ENCODE measurements around the gene B3GALT5. TPM values are rescaled to one million over a fixed set of nuclear protein-coding genes. Genes with fewer than 3 reads are reported as not detected.

B3GALT5 gene
- total and polyA plus RNA-seq, 10 donors, result 0.02 to 0.34 (median 0.13) TPM; not detected in 1

DNA sequence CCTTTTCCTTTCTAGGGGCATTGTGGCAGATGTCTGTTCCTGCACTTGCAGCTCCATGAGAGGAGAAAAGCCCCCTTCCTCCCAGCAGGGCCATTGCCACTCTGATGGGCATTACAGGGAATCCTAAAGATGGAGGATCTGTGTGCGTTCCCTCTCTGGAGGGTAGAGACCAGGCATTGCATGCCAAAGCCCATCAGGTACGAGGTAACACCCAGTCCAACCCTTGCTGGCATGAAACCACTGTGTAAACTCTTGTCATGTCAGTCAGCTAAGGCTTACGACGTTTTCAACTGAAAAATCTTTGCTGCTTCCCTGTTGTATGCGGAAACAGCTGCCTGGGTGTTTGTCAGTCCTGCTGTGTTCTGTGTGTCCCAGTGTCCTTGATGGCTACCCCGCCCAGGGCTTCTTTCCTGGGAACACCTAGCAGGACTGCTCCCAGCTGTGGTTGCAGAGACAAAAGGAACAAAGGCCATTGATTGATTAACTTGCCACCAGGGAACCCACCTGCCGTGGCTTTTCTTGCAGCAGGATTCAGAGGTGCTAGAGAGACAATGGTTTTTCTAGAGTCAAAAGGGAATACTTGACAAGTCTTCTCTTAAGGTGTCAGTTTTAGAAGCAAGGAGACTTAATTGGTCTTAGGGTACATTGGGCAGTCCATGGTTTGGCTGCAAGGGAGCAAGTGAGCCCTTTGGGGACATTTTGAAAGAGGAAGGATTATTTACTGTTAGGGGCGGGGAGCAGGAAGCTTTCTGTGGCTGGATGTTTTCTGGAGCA is 24.6 kb downstream of the B3GALT5 start:
- Histone ChIP-seq H3K27me3 (replicated peaks in 1 of 7) (peaks cover 0 to 23% (median 0%) of the 10 kb centered on the region in 7 donors), H3K27ac (no peak overlapping the region), H3K4me3 (no peak overlapping the region), H3K36me3 (no peaks in the 10 kb centered on the region), H3K4me1 (peaks cover 0 to 9% (median 0%) of the 10 kb centered on the region in 6 donors), H3K9me3 (no peaks in the 10 kb centered on the region)
- intact Hi-C loops (cut with DNase I; ENCODE audit: low total_unique reads), result no loop called here
- DNase-seq, result no peak
- 59 to 68% (median 65%) methylated on average over 8 of the region's 8 CpGs for WGBS, 5 donors
- TF ChIP-seq POLR2A (IDR thresholded peaks at IDR 0.05) (no peak), POLR2AphosphoS5 (IDR thresholded peaks at IDR 0.05) (no peak)
- TF ChIP-seq, protein P1, sequence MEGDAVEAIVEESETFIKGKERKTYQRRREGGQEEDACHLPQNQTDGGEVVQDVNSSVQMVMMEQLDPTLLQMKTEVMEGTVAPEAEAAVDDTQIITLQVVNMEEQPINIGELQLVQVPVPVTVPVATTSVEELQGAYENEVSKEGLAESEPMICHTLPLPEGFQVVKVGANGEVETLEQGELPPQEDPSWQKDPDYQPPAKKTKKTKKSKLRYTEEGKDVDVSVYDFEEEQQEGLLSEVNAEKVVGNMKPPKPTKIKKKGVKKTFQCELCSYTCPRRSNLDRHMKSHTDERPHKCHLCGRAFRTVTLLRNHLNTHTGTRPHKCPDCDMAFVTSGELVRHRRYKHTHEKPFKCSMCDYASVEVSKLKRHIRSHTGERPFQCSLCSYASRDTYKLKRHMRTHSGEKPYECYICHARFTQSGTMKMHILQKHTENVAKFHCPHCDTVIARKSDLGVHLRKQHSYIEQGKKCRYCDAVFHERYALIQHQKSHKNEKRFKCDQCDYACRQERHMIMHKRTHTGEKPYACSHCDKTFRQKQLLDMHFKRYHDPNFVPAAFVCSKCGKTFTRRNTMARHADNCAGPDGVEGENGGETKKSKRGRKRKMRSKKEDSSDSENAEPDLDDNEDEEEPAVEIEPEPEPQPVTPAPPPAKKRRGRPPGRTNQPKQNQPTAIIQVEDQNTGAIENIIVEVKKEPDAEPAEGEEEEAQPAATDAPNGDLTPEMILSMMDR (IDR thresholded peaks at IDR 0.05 in 8 of 11, conservative IDR thresholded peaks at IDR 0.05 in 3 of 11), result no peak

DNA sequence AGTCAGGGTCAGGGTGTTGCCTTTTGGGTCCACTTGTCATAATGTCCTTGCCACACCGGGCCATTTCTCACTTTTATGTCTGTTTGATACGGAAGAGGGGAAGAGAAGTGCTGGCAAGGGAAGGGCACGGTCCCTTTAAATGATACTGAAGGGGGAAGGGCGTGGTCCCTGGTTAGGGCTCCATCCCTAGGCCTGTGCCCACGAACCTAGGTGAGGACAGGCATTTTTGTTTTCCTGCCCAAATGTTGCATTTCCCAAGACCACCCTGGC is 25.2 kb downstream of the B3GALT5 start:
- DNase-seq, result no peak
- peaks cover 0 to 26% (median 0%) of the 10 kb centered on the region in 7 donors for H3K27me3 ChIP-seq (replicated peaks in 1 of 7)
- no peaks in the 10 kb centered on the region for H3K9me3 ChIP-seq
- no peak overlapping the region for H3K27ac ChIP-seq
- TF ChIP-seq POLR2AphosphoS5 (IDR thresholded peaks at IDR 0.05) (no peak), POLR2A (IDR thresholded peaks at IDR 0.05) (no peak)
- TF ChIP-seq, protein P1 (IDR thresholded peaks at IDR 0.05 in 8 of 11, conservative IDR thresholded peaks at IDR 0.05 in 3 of 11), result no peak
- H3K4me3 ChIP-seq, result no peak overlapping the region
- 33 to 52% (median 46%) methylated on average over 5 of the region's 5 CpGs for WGBS, 5 donors
- H3K36me3 ChIP-seq, result no peaks in the 10 kb centered on the region
- H3K4me1 ChIP-seq, result peaks cover 0 to 9% (median 0%) of the 10 kb centered on the region in 6 donors
- intact Hi-C loops (cut with DNase I; ENCODE audit: low total_unique reads), result no loop called here

DNA sequence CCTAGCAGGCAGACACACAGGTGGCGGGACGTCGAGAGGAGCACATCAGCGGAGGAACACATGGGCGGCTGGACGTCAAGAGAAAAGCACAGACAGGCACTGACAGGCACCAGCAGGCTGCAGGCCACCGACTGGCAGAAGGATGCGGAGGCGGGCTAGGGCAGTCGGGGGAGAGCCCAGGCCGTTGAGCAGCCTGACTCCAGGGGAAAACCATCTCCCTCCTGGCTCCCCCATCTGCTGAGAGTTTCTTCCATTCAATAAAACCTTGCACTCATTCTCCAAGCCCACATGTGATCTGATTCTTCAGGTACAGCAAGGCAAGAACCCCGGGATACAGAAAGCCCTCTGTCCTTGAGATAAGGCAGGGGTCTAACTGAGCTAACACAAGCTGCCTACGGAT is 25.5 kb downstream of the B3GALT5 start:
- TF ChIP-seq, protein P1 (IDR thresholded peaks at IDR 0.05 in 8 of 11, conservative IDR thresholded peaks at IDR 0.05 in 3 of 11), result no peak
- TF ChIP-seq POLR2AphosphoS5 (IDR thresholded peaks at IDR 0.05) (no peak), POLR2A (IDR thresholded peaks at IDR 0.05) (no peak)
- H3K27ac ChIP-seq, result no peak overlapping the region
- no peak for DNase-seq

DNA sequence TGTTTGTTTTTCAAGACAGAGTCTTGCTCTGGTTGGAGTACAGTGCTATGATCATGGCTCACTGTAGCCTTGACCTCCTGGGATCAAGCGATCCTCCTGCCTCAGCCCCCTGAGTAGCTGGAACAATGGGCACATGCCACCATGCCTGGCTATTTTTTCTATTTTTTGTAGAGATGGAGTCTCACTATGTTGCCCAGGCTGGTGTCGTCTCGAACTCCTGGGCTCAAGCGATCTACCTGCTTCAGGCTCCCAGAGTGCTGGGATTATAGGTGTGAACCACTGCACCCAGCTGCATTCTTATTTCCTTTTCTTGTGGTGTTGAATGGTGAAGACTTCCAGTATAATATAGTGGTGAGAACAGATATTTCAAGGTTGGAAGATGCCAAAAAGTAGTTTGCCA is 28.0 kb downstream of the B3GALT5 start:
- Histone ChIP-seq H3K4me1 (peaks cover 0 to 9% (median 0%) of the 10 kb centered on the region in 6 donors), H3K9me3 (no peaks in the 10 kb centered on the region), H3K36me3 (no peaks in the 10 kb centered on the region), H3K27me3 (replicated peaks in 1 of 7) (peaks cover 0 to 37% (median 0%) of the 10 kb centered on the region in 7 donors), H3K4me3 (no peak overlapping the region), H3K27ac (no peak overlapping the region)
- TF ChIP-seq POLR2A (IDR thresholded peaks at IDR 0.05) (no peak), POLR2AphosphoS5 (IDR thresholded peaks at IDR 0.05) (no peak)
- TF ChIP-seq, protein P1 (IDR thresholded peaks at IDR 0.05 in 8 of 11, conservative IDR thresholded peaks at IDR 0.05 in 3 of 11), result no peak
- 85 to 98% (median 93%) methylated on average over 4 of the region's 4 CpGs for WGBS, 5 donors
- intact Hi-C loops (cut with DNase I; ENCODE audit: low total_unique reads), result no loop called here
- no peak for DNase-seq

More for the DNA sequence above, 25.5 kb downstream of the B3GALT5 start:
- Histone ChIP-seq H3K4me1 (peaks cover 0 to 9% (median 0%) of the 10 kb centered on the region in 6 donors), H3K9me3 (no peaks in the 10 kb centered on the region), H3K36me3 (no peaks in the 10 kb centered on the region), H3K27me3 (replicated peaks in 1 of 7) (peaks cover 0 to 30% (median 0%) of the 10 kb centered on the region in 7 donors), H3K4me3 (no peak overlapping the region)
- WGBS, 5 donors, result 77 to 87% (median 82%) methylated on average over 13 of the region's 13 CpGs
- intact Hi-C loops (cut with DNase I; ENCODE audit: low total_unique reads), result no loop called here

All from spleen (tissue), 11 donors.